Trophoblast cell (in vitro differentiated cells and primary cell): ENCODE data around the gene RPN2.
A peak's percentile ranks its signal among the peaks of the same experiment; 100 is the strongest.

Experiments
- DNase-seq, 2 donors: peaks; one replicate each; pipeline ENCODE4 v3.0.0-alpha.2; 2016
- H2AFZ ChIP-seq: 2 replicates; pipeline ENCODE4 v1.6.1; 2013; ENCODE audit warnings: low read length, moderate library complexity, mild to moderate bottlenecking; ENCODE audit not compliant: insufficient read depth, poor library complexity
- H2AK5ac ChIP-seq: 2 replicates; pipeline ENCODE4 v1.6.1; 2013; ENCODE audit warnings: mild to moderate bottlenecking, low read length
- H2BK120ac ChIP-seq: 2 replicates; pipeline ENCODE4 v1.6.1; 2013; ENCODE audit warnings: low read length, mild to moderate bottlenecking, moderate library complexity; ENCODE audit not compliant: insufficient read depth, poor library complexity
- H2BK12ac ChIP-seq: 2 replicates; pipeline ENCODE4 v1.6.1; 2013; ENCODE audit warnings: mild to moderate bottlenecking, low read length, moderate library complexity
- H2BK5ac ChIP-seq: 2 replicates; pipeline ENCODE4 v1.6.1; 2013; ENCODE audit warnings: low read length, low read depth, moderate library complexity, mild to moderate bottlenecking; ENCODE audit not compliant: poor library complexity
- H3K14ac ChIP-seq: 2 replicates; pipeline ENCODE4 v1.6.1; 2013; ENCODE audit warnings: mild to moderate bottlenecking, low read length
- H3K18ac ChIP-seq: 2 replicates; pipeline ENCODE4 v1.6.1; 2013; ENCODE audit warnings: mild to moderate bottlenecking, low read length
- H3K23ac ChIP-seq: 2 replicates; pipeline ENCODE4 v1.6.1; 2013; ENCODE audit warnings: low read length
- H3K27ac ChIP-seq: 2 replicates; pipeline ENCODE4 v1.5.1; 2013; ENCODE audit warnings: low read depth, mild to moderate bottlenecking, inconsistent platforms, low read length, moderate library complexity
- H3K27me3 ChIP-seq: 2 replicates; pipeline ENCODE4 v1.6.1; 2013; ENCODE audit warnings: inconsistent platforms, mild to moderate bottlenecking, low read length, moderate library complexity; ENCODE audit not compliant: insufficient read depth
- H3K36me3 ChIP-seq, 2 experiments: 1 replicate in 1 of 2; 2 replicates in 1 of 2; pipeline ENCODE4 v1.6.1; 2013; ENCODE audit warnings: low read length in 2 of 2, mild to moderate bottlenecking in 2 of 2, moderate library complexity in 1 of 2; ENCODE audit not compliant: insufficient read depth in 2 of 2, control insufficient read depth in 1 of 2
- H3K4ac ChIP-seq: 2 replicates; pipeline ENCODE4 v1.6.1; 2013; ENCODE audit warnings: low read depth, mild to moderate bottlenecking, low read length, moderate library complexity
- H3K4me1 ChIP-seq, 2 experiments: 1 replicate in 1 of 2; 2 replicates in 1 of 2; pipeline ENCODE4 v1.6.1; 2013; ENCODE audit warnings: low read length in 2 of 2, mild to moderate bottlenecking in 2 of 2, moderate library complexity in 1 of 2; ENCODE audit not compliant: insufficient read depth in 2 of 2, control insufficient read depth in 1 of 2
- H3K4me2 ChIP-seq: 2 replicates; pipeline ENCODE4 v1.6.1; 2013; ENCODE audit warnings: inconsistent platforms, mild to moderate bottlenecking, low read length, moderate library complexity
- H3K4me3 ChIP-seq: 2 replicates; pipeline ENCODE4 v1.5.1; 2013; ENCODE audit warnings: mild to moderate bottlenecking, low read depth, low read length, inconsistent platforms
- H3K79me1 ChIP-seq: one replicate; pipeline ENCODE4 v1.6.1; 2013; ENCODE audit warnings: low read length
- H3K79me2 ChIP-seq: 2 replicates; pipeline ENCODE4 v1.6.1; 2013; ENCODE audit warnings: low read length, mild to moderate bottlenecking; ENCODE audit not compliant: control insufficient read depth, insufficient read depth, poor library complexity
- H3K9ac ChIP-seq: 2 replicates; pipeline ENCODE4 v1.6.1; 2013; ENCODE audit warnings: mild to moderate bottlenecking, low read length
- H3K9me3 ChIP-seq: 2 replicates; pipeline ENCODE4 v1.6.1; 2013; ENCODE audit warnings: low read depth, mild to moderate bottlenecking, control low read depth, inconsistent platforms, low read length; ENCODE audit not compliant: insufficient read depth
- H4K12ac ChIP-seq: 2 replicates; pipeline ENCODE4 v1.6.1; 2013; ENCODE audit warnings: low read depth, mild to moderate bottlenecking, low read length, moderate library complexity
- H4K8ac ChIP-seq: 2 replicates; pipeline ENCODE4 v1.6.1; 2013; ENCODE audit warnings: low read depth, mild to moderate bottlenecking, low read length, moderate library complexity
- H4K91ac ChIP-seq: one replicate; pipeline ENCODE4 v1.6.1; 2013; ENCODE audit warnings: low read depth, mild to moderate bottlenecking, low read length, moderate library complexity
- WGBS: extraction: QIAGEN DNeasy Blood & Tissue Kit; methylation state at CpG from one replicate; pipeline ENCODE4 v1.1.7; 2013; ENCODE audit warnings: missing lambda C conversion rate; ENCODE audit not compliant: insufficient read length, insufficient coverage; ENCODE audit errors: extremely low coverage; 5-methylcytosine and 5-hydroxymethylcytosine counted together

RPN2 gene

DNA sequence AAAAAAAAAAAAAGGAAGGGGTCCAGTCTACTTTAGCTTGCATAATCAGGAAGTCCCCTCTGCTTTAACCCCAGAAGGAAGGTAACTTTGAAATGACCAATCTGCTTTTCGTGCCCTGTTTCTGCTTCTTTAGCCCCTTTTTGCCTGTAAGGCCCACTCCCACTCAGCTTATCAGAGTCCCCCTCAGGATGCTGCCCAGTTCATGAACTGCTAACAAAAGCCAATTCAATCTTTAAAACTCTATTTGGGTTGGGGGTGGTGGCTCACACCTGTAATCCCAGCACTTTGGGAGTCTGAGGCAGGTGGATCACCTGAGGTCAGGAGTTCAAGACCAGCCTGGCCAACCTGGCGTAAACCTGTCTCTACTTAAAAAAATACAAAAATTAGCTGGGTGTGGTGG is 70.2 kb downstream of the RPN2 start:
- no peak overlapping the region for H2AFZ ChIP-seq
- H3K4me1 ChIP-seq, result peaks cover 4% of the 10 kb centered on the region in 2 experiments
- no peak overlapping the region for H2BK120ac ChIP-seq
- no peak overlapping the region for H2BK5ac ChIP-seq
- no peak overlapping the region for H3K23ac ChIP-seq
- no peak overlapping the region for H3K9ac ChIP-seq
- DNase-seq, result no peak
- H3K18ac ChIP-seq, result no peak overlapping the region
- WGBS, result no CpG with 5 or more reads among the region's 2 CpGs
- H3K4ac ChIP-seq, result no peak overlapping the region
- no peak overlapping the region for H3K4me3 ChIP-seq
- no peaks in the 10 kb centered on the region for H3K79me1 ChIP-seq
- no peaks in the 10 kb centered on the region for H3K79me2 ChIP-seq
- no peak overlapping the region for H3K27ac ChIP-seq
- H2BK12ac ChIP-seq, result no peak overlapping the region
- no peaks in the 10 kb centered on the region for H3K27me3 ChIP-seq
- no peak overlapping the region for H3K4me2 ChIP-seq
- H4K12ac ChIP-seq, result no peak overlapping the region
- H4K91ac ChIP-seq, result no peak overlapping the region
- H3K14ac ChIP-seq, result no peak overlapping the region
- H2AK5ac ChIP-seq, result no peak overlapping the region
- H3K9me3 ChIP-seq, result no peaks in the 10 kb centered on the region
- H4K8ac ChIP-seq, result no peak overlapping the region
- peaks cover 3 to 5% of the 10 kb centered on the region in 2 experiments for H3K36me3 ChIP-seq

DNA sequence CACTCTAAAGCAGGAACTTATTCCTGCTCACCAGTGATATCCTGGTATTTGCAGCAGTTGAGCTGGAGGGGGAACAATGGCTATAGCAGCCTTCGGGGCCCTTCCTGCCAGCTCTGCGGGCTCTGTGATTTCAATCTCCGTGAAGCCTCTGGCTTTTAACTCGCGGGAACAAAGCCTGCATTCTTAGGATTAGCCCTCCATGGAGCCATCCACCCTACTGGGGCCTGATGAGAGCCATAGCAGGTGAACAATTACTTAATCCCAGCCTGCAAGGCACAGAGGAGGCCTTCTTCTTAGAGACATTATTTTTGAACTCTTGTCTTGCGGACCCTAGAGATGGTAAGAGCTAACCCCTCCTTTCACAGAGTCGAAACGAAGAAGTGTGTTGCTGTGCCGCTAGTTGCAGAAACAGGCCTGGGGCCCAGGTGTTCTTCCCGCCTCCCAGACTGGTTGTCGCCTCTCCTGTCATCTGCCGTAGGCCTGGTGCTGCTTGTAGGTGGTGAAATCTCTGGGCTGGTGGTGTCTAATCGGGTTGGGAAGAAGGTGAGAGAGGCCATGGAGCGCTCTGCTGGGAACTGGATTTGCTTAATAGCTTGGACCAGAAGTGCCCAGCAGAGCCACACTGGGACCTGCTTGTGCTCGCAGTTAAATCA is 72.8 kb downstream of the RPN2 start:
- H2BK120ac ChIP-seq, result no peak overlapping the region
- DNase-seq, result peak in 1 of 2 donors; percentile 21
- no peak overlapping the region for H4K8ac ChIP-seq
- no peak overlapping the region for H3K27ac ChIP-seq
- H2AK5ac ChIP-seq, result no peak overlapping the region
- H2BK5ac ChIP-seq, result no peak overlapping the region
- H3K4me3 ChIP-seq, result no peak overlapping the region
- peaks cover 4% of the 10 kb centered on the region in 2 experiments for H3K4me1 ChIP-seq
- no peak overlapping the region for H3K4ac ChIP-seq
- H4K91ac ChIP-seq, result no peak overlapping the region
- H3K79me2 ChIP-seq, result no peaks in the 10 kb centered on the region
- H3K23ac ChIP-seq, result no peak overlapping the region
- WGBS, result no CpG with 5 or more reads among the region's 15 CpGs
- H3K4me2 ChIP-seq, result no peak overlapping the region
- no peak overlapping the region for H3K18ac ChIP-seq
- H4K12ac ChIP-seq, result no peak overlapping the region
- no peaks in the 10 kb centered on the region for H3K27me3 ChIP-seq
- no peak overlapping the region for H3K14ac ChIP-seq
- H3K36me3 ChIP-seq, result no peaks in the 10 kb centered on the region
- H3K9me3 ChIP-seq, result no peaks in the 10 kb centered on the region
- no peak overlapping the region for H2BK12ac ChIP-seq
- H3K79me1 ChIP-seq, result no peaks in the 10 kb centered on the region
- no peak overlapping the region for H2AFZ ChIP-seq
- H3K9ac ChIP-seq, result no peak overlapping the region

DNA sequence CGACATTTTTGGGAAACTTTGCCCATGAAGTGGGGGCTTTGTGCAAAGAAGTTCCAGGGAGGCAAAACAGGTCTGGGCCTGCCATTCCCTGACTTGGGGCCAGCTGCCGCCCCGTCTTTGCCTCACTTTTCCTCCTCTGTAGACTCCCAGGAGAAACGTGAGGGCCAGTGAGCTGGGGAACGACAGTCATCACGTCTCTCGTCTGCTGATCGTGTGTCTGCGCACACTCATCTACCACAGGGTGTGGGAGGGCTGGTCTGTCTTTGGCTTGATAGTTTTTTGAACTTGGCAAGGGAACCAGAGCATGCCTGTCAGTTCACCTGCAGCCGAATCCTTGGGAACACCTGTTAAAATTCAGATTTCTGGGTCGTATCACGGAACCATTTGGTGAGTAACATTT is 74.0 kb downstream of the RPN2 start:
- Histone ChIP-seq H2AFZ (no peak overlapping the region), H3K9me3 (no peaks in the 10 kb centered on the region), H2BK120ac (no peak overlapping the region), H3K18ac (no peak overlapping the region), H3K4me2 (no peak overlapping the region), H2BK5ac (no peak overlapping the region), H3K36me3 (no peaks in the 10 kb centered on the region), H4K12ac (no peak overlapping the region), H3K27me3 (no peaks in the 10 kb centered on the region), H3K4me1 (peaks cover 4% of the 10 kb centered on the region in 2 experiments), H3K4ac (no peak overlapping the region), H2BK12ac (no peak overlapping the region), H3K14ac (no peak overlapping the region), H3K27ac (no peak overlapping the region), H3K9ac (no peak overlapping the region), H3K79me1 (no peaks in the 10 kb centered on the region), H2AK5ac (no peak overlapping the region), H4K91ac (no peak overlapping the region), H3K4me3 (no peak overlapping the region), H4K8ac (no peak overlapping the region), H3K23ac (no peak overlapping the region), H3K79me2 (no peaks in the 10 kb centered on the region)
- no CpG with 5 or more reads among the region's 12 CpGs for WGBS
- no peak for DNase-seq

DNA sequence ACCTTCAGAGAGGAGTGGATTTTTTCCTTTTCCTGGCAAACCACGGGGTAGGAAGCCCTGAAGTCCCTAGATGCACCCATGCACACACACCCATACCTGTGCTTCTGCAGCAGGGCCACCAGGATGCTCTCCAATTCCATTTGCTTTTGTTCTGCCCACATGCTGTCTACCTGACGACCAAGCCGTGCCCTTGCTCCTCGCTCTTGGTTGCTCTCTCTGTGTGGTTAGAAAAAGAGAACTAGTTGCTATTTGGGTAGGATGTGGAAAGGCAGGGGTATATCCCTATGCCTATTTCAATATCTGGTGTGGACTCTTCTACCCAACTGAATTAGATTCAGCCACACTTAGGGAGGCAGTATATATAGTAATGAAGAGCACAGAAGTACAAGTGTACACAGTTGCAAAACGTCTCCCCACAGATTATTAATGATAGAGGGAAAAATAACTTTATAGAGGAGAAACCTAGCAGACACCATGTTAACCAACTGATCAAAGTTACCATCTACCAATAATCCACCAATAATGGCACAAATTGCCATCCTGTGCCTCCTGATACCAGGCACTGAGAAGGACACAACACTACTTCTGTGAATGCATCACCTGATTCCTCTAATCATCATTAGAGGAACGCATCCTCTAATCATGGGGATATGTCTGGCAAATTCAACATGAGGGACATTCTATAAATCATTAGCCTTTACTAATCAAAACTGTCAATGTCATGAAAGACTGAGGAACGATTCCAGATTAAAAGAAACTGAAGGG is 75.2 kb downstream of the RPN2 start:
- Histone ChIP-seq H2BK120ac (no peak overlapping the region), H3K36me3 (no peaks in the 10 kb centered on the region), H2AFZ (no peak overlapping the region), H3K18ac (no peak overlapping the region), H3K9ac (no peak overlapping the region), H3K4me2 (no peak overlapping the region), H3K9me3 (no peaks in the 10 kb centered on the region), H3K23ac (no peak overlapping the region), H3K27ac (no peak overlapping the region), H3K4me1 (peaks cover 4% of the 10 kb centered on the region in 2 experiments), H4K91ac (no peak overlapping the region), H2AK5ac (no peak overlapping the region), H3K14ac (no peak overlapping the region), H3K27me3 (no peaks in the 10 kb centered on the region), H3K79me2 (no peaks in the 10 kb centered on the region), H3K4ac (no peak overlapping the region), H3K79me1 (no peaks in the 10 kb centered on the region), H2BK5ac (no peak overlapping the region), H2BK12ac (no peak overlapping the region), H4K8ac (no peak overlapping the region), H3K4me3 (no peak overlapping the region), H4K12ac (no peak overlapping the region)
- no peak for DNase-seq
- WGBS, result no CpG with 5 or more reads among the region's 7 CpGs
